RWPE2 (cell line): ENCODE measurements around the gene ZBTB32.

Experiments used
- ATAC-seq: fragments of 200-7000 bp; cut with Tn5 transposase; 3 replicates; pipeline ENCODE4 v1.9.1; 2021; ENCODE audit warnings: low read depth
- DNase-seq: peaks from one replicate; pipeline ENCODE4 v3.0.0-alpha.2; 2020; ENCODE audit warnings: low spot score
- H3K27ac ChIP-seq: fragments of 450-650 bp; 2 replicates; pipeline ENCODE4 v1.5.1; 2017; ENCODE audit warnings: mild to moderate bottlenecking; ENCODE audit not compliant: poor library complexity, severe bottlenecking
- H3K27me3 ChIP-seq: fragments of 250-450 bp; sonication (Bioruptor Pico); 2 replicates; pipeline ENCODE4 v1.5.1; 2021; ENCODE audit warnings: mild to moderate bottlenecking, moderate library complexity; ENCODE audit not compliant: insufficient read depth, poor library complexity, severe bottlenecking
- H3K36me3 ChIP-seq: fragments of 250-450 bp; sonication (Bioruptor Pico); 2 replicates; pipeline ENCODE4 v1.5.1; 2020; ENCODE audit warnings: low read depth, mild to moderate bottlenecking, moderate library complexity
- H3K4me1 ChIP-seq: fragments of 250-450 bp; sonication (Bioruptor Pico); 2 replicates; pipeline ENCODE4 v1.5.1; 2021; ENCODE audit warnings: mild to moderate bottlenecking, moderate library complexity; ENCODE audit not compliant: insufficient read depth, poor library complexity, severe bottlenecking
- H3K4me3 ChIP-seq: fragments of 250-450 bp; sonication (Bioruptor Pico); 2 replicates; pipeline ENCODE4 v1.5.1; 2021; ENCODE audit warnings: mild to moderate bottlenecking, moderate library complexity; ENCODE audit not compliant: severe bottlenecking
- H3K9me3 ChIP-seq: fragments of 250-450 bp; sonication (Bioruptor Pico); 2 replicates; pipeline ENCODE4 v1.5.1; 2021; ENCODE audit warnings: mild to moderate bottlenecking, moderate library complexity; ENCODE audit not compliant: severe bottlenecking
- TF ChIP-seq, protein P1 (sequence below): fragments of 450-650 bp; IDR thresholded peaks from one replicate; pipeline ENCODE4 v1.5.1; 2017; ENCODE audit warnings: mild to moderate bottlenecking, moderate library complexity; ENCODE audit not compliant: poor library complexity, severe bottlenecking

ZBTB32 gene

DNA sequence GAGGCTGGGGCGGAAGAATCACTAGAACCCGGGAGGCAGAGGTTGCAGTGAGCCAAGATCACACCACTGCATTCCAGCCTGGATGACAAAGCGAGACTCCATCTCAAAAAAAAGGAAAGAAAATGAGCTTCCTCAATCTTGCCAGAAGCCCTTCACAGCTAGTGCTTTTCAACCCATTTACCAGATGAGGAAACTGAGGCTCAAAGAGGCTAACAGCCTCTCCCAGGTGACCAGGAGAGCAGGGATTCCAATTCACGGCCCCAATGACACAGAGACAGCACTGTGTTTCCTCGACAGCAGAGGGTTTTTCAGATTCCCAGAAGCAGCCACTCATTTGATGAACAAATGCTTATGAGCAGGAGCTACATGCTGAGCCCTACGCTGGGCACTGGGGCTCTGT is 34.8 kb upstream of the ZBTB32 start:
- DNase-seq (no peak), ATAC-seq (no peak)
- H3K4me3 ChIP-seq = no peak overlapping the region
- H3K27me3 ChIP-seq = peaks cover 4% of the 10 kb centered on the region
- H3K27ac ChIP-seq = no peak overlapping the region
- no peaks in the 10 kb centered on the region for H3K36me3 ChIP-seq
- no peaks in the 10 kb centered on the region for H3K4me1 ChIP-seq
- H3K9me3 ChIP-seq = no peaks in the 10 kb centered on the region
- TF ChIP-seq, protein P1, sequence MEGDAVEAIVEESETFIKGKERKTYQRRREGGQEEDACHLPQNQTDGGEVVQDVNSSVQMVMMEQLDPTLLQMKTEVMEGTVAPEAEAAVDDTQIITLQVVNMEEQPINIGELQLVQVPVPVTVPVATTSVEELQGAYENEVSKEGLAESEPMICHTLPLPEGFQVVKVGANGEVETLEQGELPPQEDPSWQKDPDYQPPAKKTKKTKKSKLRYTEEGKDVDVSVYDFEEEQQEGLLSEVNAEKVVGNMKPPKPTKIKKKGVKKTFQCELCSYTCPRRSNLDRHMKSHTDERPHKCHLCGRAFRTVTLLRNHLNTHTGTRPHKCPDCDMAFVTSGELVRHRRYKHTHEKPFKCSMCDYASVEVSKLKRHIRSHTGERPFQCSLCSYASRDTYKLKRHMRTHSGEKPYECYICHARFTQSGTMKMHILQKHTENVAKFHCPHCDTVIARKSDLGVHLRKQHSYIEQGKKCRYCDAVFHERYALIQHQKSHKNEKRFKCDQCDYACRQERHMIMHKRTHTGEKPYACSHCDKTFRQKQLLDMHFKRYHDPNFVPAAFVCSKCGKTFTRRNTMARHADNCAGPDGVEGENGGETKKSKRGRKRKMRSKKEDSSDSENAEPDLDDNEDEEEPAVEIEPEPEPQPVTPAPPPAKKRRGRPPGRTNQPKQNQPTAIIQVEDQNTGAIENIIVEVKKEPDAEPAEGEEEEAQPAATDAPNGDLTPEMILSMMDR = no peak

DNA sequence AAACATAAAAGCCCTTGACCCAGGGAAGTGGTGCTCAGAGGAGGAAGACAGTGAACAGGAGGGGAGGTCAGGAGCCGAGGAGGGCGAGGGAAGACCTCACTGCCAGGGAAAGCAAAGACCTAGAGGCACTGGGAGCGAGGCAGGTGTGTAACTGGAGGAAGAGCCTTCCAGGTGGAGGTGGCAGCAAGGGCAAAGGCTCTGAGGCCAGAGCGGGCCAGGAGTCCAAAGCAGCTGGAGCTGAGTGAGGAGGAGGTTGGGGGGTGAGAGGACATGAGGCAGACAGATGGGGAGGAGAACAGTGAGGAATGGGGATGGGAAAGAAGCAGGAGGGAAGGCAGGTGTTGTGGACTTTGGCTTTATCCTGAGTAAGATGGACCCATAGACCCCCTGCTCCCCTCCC is 34.4 kb upstream of the ZBTB32 start:
- Histone ChIP-seq H3K9me3 (no peaks in the 10 kb centered on the region), H3K27ac (no peak overlapping the region), H3K4me1 (no peaks in the 10 kb centered on the region), H3K4me3 (no peak overlapping the region), H3K36me3 (no peaks in the 10 kb centered on the region), H3K27me3 (peaks cover 4% of the 10 kb centered on the region)
- ATAC-seq (no peak), DNase-seq (no peak)
- TF ChIP-seq, protein P1 = no peak

DNA sequence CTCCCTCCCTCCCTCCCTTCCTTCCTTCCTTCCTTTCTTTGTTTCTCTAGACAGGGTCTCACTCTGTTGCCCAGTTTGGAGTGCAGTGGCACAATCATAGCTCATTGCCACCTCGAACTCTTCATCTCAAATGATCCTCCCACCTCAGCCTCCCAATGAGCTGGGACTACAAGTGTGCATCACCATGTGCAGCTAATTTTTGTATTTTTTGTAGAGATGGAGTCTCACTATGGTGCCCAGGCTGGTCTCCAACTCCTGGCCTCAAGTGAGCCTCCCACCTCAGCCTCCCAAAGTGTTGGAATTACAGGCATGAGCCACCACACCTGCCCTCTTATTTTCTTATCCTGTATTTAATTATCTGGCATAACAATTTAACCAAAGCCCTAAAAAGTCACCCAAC is 33.7 kb upstream of the ZBTB32 start:
- Histone ChIP-seq H3K9me3 (no peaks in the 10 kb centered on the region), H3K36me3 (no peaks in the 10 kb centered on the region), H3K27ac (no peak overlapping the region), H3K27me3 (peaks cover 4% of the 10 kb centered on the region), H3K4me3 (no peak overlapping the region), H3K4me1 (no peaks in the 10 kb centered on the region)
- DNase-seq = no peak
- ATAC-seq = no peak
- TF ChIP-seq, protein P1 = no peak

DNA sequence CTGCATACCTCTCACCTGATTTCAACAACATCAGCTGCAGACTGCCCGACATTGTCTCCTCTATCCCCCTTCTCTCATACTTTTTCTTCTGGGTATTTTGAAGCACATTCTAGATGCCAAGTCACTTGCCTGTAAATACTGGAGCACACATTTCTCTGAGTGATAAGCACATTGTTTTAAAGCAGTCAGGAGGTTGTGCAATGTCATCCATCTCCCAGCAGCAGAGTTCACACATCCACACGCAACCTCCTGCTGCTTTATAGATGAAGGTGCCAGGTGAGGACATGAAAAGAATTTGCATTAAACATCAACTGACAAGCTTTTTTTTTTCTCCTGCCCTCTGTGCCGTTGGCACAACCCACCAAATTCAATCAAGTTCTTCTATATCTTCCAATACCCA is 32.5 kb upstream of the ZBTB32 start:
- TF ChIP-seq, protein P1 = no peak
- ATAC-seq = no peak
- Histone ChIP-seq H3K4me3 (no peak overlapping the region), H3K27ac (no peak overlapping the region), H3K4me1 (no peaks in the 10 kb centered on the region), H3K27me3 (peaks cover 4% of the 10 kb centered on the region), H3K36me3 (no peaks in the 10 kb centered on the region), H3K9me3 (no peaks in the 10 kb centered on the region)
- no peak for DNase-seq

DNA sequence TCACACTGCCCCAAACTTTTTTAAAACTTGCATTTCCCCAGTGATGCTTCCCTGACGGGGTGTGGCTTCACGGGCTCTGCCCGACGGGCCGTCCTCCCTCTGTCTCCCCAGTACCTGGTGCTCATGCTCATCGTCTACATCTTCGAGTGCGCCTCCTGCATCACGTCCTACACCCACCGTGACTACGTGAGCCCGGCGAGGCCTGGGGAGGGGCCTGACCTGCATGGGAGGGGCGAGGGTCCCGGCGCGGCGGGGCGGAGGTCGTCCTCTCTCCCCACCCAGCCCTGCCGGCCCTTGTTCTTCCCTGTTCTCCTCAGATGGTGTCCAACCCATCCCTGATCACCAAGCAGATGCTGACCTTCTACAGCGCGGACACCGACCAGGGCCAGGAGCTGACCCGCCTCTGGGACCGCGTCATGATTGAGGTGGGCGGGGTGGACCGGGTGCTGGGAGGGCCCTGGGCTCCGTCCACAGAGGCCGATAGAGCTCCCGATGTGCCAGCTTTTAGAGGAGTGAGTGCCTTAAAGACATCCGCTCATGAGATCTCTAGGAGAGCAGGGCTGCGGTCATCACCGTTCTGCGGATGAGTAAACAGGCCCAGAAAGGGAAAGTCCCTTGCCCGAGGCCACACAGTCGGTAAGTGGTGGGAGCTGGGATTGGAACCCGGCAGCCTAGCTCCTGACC is 31.1 kb upstream of the ZBTB32 start:
- no peak overlapping the region for H3K4me3 ChIP-seq
- DNase-seq (no peak), ATAC-seq (peak; percentile 57)
- H3K36me3 ChIP-seq = no peaks in the 10 kb centered on the region
- H3K9me3 ChIP-seq = no peaks in the 10 kb centered on the region
- peaks cover 4% of the 10 kb centered on the region for H3K27me3 ChIP-seq
- H3K27ac ChIP-seq = no peak overlapping the region
- no peaks in the 10 kb centered on the region for H3K4me1 ChIP-seq
- TF ChIP-seq, protein P1 = no peak
